BLaER1 (cell line): ENCODE data around the gene PRMT7.

Experiments used
- H3K27ac ChIP-seq: shearing (Covaris generic); formaldehyde crosslinking; 2 replicates; pipeline ENCODE4 v1.8.1; 2022
- H3K27me3 ChIP-seq: shearing (Covaris generic); formaldehyde crosslinking; 2 replicates; pipeline ENCODE4 v1.8.1; 2022
- H3K36me3 ChIP-seq: shearing (Covaris generic); formaldehyde crosslinking; 2 replicates; pipeline ENCODE4 v1.8.1; 2022
- H3K4me1 ChIP-seq: shearing (Covaris generic); formaldehyde crosslinking; 2 replicates; pipeline ENCODE4 v1.8.1; 2022
- H3K4me2 ChIP-seq: shearing (Covaris generic); formaldehyde crosslinking; 2 replicates; pipeline ENCODE4 v1.8.1; 2022
- H3K4me3 ChIP-seq: shearing (Covaris generic); formaldehyde crosslinking; 2 replicates; pipeline ENCODE4 v1.8.1; 2022
- H3K9ac ChIP-seq: shearing (Covaris generic); formaldehyde crosslinking; 2 replicates; pipeline ENCODE4 v1.8.1; 2022
- H3K9me3 ChIP-seq: shearing (Covaris generic); formaldehyde crosslinking; 2 replicates; pipeline ENCODE4 v1.8.1; 2022
- H4K20me1 ChIP-seq: shearing (Covaris generic); formaldehyde crosslinking; 2 replicates; pipeline ENCODE4 v1.8.1; 2022
- Cebpa-rat ChIP-seq: shearing (Covaris generic); IDR thresholded peaks from 2 replicates; pipeline ENCODE4 v1.8.1; 2022

The PRMT7 gene

DNA sequence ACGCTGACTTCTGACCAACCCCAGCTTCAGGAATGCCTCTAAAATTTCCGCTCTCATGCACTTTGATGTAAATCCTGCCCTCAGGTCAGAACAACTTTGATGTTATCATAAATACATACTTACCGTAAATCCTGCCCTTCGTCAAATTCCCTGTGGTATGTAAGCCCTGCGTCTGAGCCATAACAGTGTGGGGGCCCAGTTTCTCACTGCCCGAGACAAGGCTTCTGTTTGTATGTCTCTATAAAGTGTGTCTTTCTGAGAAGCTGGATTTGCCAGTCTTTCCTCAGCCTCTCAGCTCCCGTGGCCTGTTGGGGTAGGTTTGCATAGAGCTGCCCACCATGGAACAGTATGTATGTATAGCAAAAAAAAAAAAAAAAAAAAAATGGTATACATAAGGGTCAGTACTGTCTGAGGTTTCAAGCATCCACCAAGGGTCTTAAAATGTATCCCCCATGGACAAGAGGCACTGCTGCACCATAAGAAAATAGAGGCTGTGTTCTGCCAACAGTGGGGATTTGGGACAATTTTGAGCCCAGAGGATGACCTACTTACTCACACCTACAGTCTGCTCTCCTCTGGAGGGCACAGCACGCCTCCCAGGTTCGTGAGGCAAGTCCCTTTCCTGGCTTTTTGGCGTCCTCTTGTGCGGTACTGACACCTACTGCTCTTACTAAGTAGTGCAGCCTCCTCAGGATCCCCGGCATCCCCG is 17.5 kb downstream of the PRMT7 start:
- Histone ChIP-seq H3K9me3 (no peaks in the 10 kb centered on the region), H3K4me2 (no peak overlapping the region), H4K20me1 (no peaks in the 10 kb centered on the region), H3K36me3 (peaks cover 58% of the 10 kb centered on the region), H3K9ac (no peak overlapping the region), H3K4me3 (no peak overlapping the region), H3K27ac (no peak overlapping the region), H3K27me3 (no peaks in the 10 kb centered on the region), H3K4me1 (peaks cover 36% of the 10 kb centered on the region)
- TF ChIP-seq Cebpa-rat: no peak

DNA sequence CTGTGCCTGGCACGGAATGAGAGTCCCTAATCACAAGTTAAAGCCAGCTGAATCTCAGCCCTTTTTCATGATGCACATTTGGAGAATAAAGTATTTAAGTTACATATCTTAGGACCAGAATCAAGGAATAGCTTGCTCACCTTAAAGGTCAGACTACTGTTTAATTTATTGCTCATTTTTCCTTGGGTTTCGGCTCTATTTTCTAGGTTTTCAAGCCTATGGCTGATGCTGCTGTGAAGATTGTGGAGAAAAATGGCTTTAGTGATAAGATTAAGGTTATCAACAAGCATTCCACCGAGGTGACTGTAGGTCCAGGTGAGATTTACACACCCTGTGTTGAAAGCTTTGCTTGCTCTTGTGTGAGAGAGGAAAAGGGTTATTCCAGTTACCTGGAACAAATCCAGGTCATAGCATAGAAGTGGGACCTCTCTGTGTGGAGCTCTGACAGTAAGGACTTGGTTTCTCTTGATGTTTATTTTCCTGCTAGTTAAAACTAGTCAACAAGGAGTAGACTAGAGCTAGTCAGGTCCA is 18.1 kb downstream of the PRMT7 start:
- H3K27me3 ChIP-seq: no peaks in the 10 kb centered on the region
- no peaks in the 10 kb centered on the region for H4K20me1 ChIP-seq
- H3K4me3 ChIP-seq: no peak overlapping the region
- no peak overlapping the region for H3K9ac ChIP-seq
- no peak for TF ChIP-seq Cebpa-rat
- peaks cover 60% of the 10 kb centered on the region for H3K36me3 ChIP-seq
- H3K4me1 ChIP-seq: peaks cover 42% of the 10 kb centered on the region
- no peaks in the 10 kb centered on the region for H3K9me3 ChIP-seq
- H3K4me2 ChIP-seq: no peak overlapping the region
- H3K27ac ChIP-seq: no peak overlapping the region

DNA sequence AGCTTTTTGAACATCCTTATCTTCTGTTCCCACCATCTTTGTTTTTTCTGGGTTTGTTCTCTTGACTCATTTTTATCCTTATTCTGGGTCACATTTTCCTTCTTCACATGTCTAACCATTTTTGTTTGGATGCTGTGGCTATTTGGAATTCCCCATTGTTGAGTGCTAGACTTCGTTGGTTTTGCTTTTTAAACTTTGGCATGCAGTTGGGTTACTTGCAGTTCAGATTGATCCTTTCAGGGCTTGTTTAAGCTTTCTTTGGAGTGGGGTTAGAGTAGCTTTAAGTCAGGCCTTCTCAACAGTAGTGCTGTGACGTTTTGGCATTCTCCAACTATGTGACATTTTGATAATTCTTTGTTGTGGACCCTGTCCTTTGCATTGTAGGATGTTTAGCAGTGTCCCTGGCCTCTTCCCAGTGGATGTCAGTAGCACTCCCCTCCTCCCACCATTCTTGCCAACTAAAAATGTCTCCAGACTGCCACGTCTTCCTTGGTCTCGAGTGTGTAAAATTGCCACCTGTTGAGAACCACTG is 21.1 kb downstream of the PRMT7 start:
- H3K4me2 ChIP-seq: peak overlapping the region; percentile 83
- H3K9me3 ChIP-seq: no peaks in the 10 kb centered on the region
- H3K27me3 ChIP-seq: no peaks in the 10 kb centered on the region
- H3K36me3 ChIP-seq: peaks cover 59% of the 10 kb centered on the region
- TF ChIP-seq Cebpa-rat: no peak
- no peak overlapping the region; the same call in 1 of the 2 replicates for H3K4me3 ChIP-seq
- H3K27ac ChIP-seq: peak overlapping the region; percentile 89
- H3K4me1 ChIP-seq: peaks cover 50% of the 10 kb centered on the region
- peak overlapping the region; percentile 59 for H3K9ac ChIP-seq
- no peaks in the 10 kb centered on the region for H4K20me1 ChIP-seq

DNA sequence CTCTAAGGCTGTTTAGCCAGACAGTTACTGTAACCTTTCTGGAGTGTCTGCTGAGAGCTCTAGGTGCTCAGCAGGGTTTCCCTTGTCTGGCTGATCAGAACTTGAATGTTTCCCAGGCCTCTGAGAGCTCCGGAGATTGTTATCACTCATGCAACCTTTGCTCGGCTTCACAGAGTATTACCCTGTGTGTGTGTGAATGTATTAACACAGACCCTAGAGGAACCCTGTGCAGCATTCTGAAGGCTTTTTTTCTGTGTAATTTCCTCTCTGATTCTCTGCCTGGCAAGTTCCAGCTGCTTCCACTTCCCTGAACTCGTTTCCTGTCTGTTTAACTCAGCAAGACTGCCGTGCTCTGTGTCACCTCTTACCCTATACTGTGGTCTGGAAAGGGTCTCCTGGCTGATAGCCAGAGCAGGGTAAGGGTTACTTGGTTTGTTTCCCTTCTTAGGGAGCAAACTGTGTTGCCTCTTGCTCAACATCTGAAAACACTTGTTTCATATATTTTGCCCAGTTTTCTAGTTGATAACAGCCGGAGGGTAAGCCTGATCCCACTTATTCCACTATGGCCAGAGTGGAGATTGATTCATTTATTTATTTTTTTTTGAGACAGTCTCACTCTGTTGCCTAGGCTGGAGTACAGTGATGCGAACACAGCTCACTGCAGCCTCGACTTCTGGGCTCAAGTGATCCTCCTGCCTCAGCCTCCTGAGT is 21.7 kb downstream of the PRMT7 start:
- Histone ChIP-seq H3K4me2 (peak overlapping the region; percentile 83), H3K36me3 (peaks cover 60% of the 10 kb centered on the region), H3K9ac (peak overlapping the region; percentile 59), H3K27ac (peak overlapping the region; percentile 89), H4K20me1 (no peaks in the 10 kb centered on the region), H3K27me3 (no peaks in the 10 kb centered on the region), H3K9me3 (no peaks in the 10 kb centered on the region), H3K4me1 (peaks cover 50% of the 10 kb centered on the region), H3K4me3 (no peak overlapping the region; the same call in 1 of the 2 replicates)
- peak; percentile 79 for TF ChIP-seq Cebpa-rat

DNA sequence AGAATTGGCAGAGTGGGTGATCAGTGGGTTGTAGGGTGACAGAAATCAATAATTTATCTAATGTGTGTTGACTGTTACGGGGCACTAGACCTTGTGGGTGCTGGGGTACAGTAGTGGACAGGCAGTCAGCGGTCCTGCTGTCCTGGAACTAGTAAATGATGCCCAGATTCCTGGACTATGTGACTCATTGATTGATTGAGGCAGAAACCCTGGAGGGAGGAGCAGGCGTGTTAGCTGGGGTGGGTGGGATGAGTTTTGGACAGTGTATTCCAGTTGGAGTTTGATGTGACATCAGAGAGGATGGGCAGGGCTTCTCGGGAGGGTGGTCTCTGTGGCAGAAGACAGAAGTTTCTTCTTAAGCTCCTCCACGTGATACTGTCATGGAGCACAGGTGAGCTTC is 24.4 kb downstream of the PRMT7 start:
- Histone ChIP-seq H4K20me1 (0 out of 2 replicates have a peak, but pooled peaks cover 4% of the 10 kb centered on the region), H3K9ac (no peak overlapping the region), H3K4me3 (no peak overlapping the region), H3K4me2 (no peak overlapping the region), H3K9me3 (no peaks in the 10 kb centered on the region), H3K27me3 (no peaks in the 10 kb centered on the region), H3K27ac (0 out of 2 replicates have a peak overlapping the region, but pooled peaks have one; percentile 61), H3K36me3 (peaks cover 72% of the 10 kb centered on the region), H3K4me1 (peaks cover 58% of the 10 kb centered on the region)
- TF ChIP-seq Cebpa-rat: no peak

DNA sequence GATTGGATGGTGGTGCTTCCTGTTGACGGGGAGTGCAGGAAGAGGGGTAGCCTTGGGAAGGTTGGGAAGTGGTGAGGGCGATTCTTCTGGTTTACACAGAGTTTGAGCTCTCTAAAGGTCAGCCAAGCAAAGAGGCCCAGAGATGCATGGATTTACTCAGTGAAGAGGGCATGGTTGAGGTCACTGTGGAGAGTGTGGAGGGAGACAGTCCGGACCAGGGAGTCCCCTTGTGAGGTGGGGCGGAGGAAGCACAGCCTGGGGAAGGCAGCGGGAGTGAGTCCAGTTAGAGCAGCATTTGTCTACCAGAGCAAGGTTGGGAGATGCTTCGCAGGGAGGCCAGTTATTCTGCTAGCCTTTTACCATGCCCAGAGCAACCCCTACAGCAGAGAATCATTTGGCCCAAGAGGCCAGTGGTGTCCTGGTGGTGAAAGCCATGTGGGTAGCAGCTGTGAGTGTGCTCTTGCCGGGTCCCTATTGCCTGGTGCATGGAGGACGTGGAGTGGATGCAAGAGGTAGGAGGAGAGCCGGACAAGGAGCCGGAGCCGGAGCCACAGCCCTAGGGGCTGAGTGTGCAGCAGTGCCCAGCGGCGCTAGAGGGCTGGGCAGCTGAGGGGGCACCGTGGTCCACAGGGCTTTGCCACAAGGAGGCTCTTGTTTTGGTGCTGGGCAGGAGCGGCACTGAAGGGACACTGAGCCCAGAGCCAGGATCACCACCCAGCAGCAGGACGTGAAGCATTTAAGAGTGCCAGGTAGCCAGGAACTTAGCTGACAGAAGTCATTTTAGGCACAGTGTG is 27.7 kb downstream of the PRMT7 start:
- no peak for TF ChIP-seq Cebpa-rat
- H3K9ac ChIP-seq: no peak overlapping the region
- H3K4me1 ChIP-seq: peaks cover 31% of the 10 kb centered on the region
- H3K27ac ChIP-seq: peak overlapping the region; percentile 51
- peaks cover 98% of the 10 kb centered on the region for H3K36me3 ChIP-seq
- H3K9me3 ChIP-seq: no peaks in the 10 kb centered on the region
- H3K4me2 ChIP-seq: peak overlapping the region; percentile 30; the same call in 1 of the 2 replicates
- H3K27me3 ChIP-seq: no peaks in the 10 kb centered on the region
- 0 out of 2 replicates have a peak, but pooled peaks cover 4% of the 10 kb centered on the region for H4K20me1 ChIP-seq
- no peak overlapping the region for H3K4me3 ChIP-seq

DNA sequence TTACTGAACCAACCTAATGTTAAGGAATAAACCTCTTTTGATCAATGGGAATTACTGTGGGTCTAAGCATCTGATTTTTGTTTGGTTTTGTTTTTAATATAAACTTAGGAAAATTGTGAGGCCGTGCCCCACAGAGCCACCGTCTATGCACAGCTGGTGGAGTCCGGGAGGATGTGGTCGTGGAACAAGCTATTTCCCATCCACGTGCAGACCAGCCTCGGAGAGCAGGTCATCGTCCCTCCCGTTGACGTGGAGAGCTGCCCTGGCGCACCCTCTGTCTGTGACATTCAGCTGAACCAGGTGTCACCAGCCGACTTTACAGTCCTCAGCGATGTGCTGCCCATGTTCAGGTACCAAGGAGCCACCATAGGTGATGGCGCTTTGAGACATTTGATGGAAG is 28.4 kb downstream of the PRMT7 start:
- Histone ChIP-seq H3K27me3 (no peaks in the 10 kb centered on the region), H3K4me2 (peak overlapping the region; percentile 30; the same call in 1 of the 2 replicates), H4K20me1 (0 out of 2 replicates have a peak, but pooled peaks cover 4% of the 10 kb centered on the region), H3K36me3 (peaks cover 98% of the 10 kb centered on the region), H3K4me1 (peaks cover 24% of the 10 kb centered on the region), H3K9me3 (no peaks in the 10 kb centered on the region), H3K27ac (peak overlapping the region; percentile 51), H3K4me3 (no peak overlapping the region), H3K9ac (no peak overlapping the region)
- TF ChIP-seq Cebpa-rat: no peak

DNA sequence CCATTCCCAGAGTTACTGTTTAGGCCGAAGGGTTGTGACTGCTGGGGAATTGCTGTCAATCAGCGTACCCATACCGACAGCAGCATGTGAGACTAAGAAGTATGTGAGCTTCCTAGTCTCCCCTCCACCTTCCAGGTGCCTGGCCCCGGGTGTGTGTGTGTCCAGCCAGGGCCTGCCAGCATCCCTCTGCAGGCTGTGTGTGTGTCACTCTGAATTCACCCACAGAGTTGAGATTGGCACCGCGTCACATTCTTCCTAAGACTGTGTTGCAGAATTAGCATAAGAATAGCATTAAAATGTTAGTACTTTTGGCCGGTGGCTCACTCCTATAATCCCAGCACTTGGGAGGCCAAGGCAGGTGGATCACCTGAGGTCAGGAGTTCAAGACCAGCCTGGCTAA is 31.8 kb downstream of the PRMT7 start:
- Histone ChIP-seq H3K4me2 (no peak overlapping the region), H4K20me1 (peaks cover 29% of the 10 kb centered on the region), H3K4me3 (no peak overlapping the region), H3K27me3 (no peaks in the 10 kb centered on the region), H3K9ac (no peak overlapping the region), H3K27ac (no peak overlapping the region), H3K4me1 (peaks cover 46% of the 10 kb centered on the region), H3K9me3 (no peaks in the 10 kb centered on the region), H3K36me3 (peaks cover 91% of the 10 kb centered on the region)
- no peak for TF ChIP-seq Cebpa-rat

DNA sequence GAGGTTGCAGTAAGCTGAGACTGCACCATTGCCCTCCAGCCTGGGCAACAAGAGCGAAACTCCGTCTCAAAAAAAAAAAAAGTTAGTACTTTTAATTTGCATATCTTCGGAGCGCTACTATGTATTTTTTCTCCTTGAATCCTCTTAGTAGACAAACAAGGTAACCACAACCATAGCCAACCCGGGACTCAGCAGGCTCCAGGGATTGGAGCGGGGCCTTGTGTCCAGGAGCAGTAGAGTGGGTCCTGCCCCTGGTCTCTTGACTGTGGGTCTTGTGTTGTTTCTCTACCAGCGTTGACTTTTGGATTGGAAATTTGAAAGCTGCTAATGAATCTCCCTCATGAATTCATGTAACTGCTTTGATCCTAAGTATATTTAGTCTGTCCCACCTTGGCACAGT is 32.3 kb downstream of the PRMT7 start:
- peaks cover 89% of the 10 kb centered on the region for H3K36me3 ChIP-seq
- no peaks in the 10 kb centered on the region for H3K9me3 ChIP-seq

More for the DNA sequence above, 32.3 kb downstream of the PRMT7 start:
- peaks cover 52% of the 10 kb centered on the region for H3K4me1 ChIP-seq
- H3K4me2 ChIP-seq: no peak overlapping the region
- no peak for TF ChIP-seq Cebpa-rat
- no peak overlapping the region for H3K4me3 ChIP-seq
- H3K9ac ChIP-seq: no peak overlapping the region
- peaks cover 34% of the 10 kb centered on the region for H4K20me1 ChIP-seq
- no peak overlapping the region for H3K27ac ChIP-seq
- no peaks in the 10 kb centered on the region for H3K27me3 ChIP-seq
